GM13977 (cell line): ENCODE results near the gene SNX17.

Experiments
- DNase-seq: peaks from one replicate; pipeline ENCODE4 v3.0.0; 2012; ENCODE audit warnings: low spot score
- CTCF ChIP-seq: IDR thresholded peaks from 2 replicates; pipeline ENCODE4 v1.5.1; 2012; ENCODE audit warnings: mild to moderate bottlenecking, control low read depth; ENCODE audit not compliant: insufficient read depth; ENCODE audit errors: extremely low read depth, missing control alignments
- in situ Hi-C: fragments of 300-500 bp; cut with MboI; formaldehyde crosslinking; loops from one replicate; pipeline ENCODE4 v1.12.0; 2022; ENCODE audit warnings: low sequenced_read_pairs, low pct_unique_long_range_greater_than_20kb, mixed read lengths, inconsistent platforms; ENCODE audit not compliant: unreplicated experiment

Gene SNX17

DNA sequence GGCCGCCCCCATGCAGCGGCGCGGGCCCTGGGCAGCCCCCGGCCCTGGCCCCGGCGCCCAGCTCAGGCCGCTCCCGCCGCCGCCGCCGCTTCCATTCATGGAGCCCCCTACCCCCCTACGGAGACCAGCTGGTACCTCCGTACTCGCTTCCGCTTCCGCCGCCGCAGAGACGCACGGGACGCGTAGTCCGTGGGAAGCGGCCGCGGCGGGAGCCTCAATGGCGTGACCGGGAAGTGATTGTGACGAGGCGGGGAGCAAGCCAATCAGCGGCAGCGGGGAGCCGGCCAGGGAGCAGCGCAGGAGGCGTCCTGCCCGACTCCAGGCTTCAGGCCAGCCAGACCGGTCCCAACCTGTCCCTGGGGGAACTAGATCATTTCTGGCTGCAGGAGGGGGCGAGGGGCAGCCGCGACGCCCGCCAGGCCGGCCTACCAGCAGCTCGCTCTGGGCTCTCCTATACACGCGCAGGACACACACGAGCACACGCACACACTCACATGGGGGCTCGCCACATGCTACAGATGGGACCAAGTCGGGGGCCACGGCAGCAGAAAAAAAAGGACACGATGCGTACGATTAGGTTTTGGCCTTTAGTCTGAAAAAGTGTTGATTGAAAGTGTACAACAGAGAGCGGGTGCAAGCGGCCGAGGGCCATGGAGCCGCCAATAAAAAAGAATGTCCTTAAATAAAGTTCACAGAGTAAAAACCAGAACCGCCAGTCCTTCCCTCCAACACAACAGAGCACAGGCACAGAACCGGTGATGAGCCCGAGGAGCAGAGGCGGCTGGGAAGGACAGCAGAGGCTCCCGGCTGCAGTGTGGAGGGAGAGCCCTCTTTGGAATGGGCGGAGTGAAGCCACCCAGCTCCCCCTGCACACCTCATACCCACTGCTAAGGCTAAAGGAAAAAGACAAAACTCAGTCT, 10.5 kb downstream of the SNX17 start, which contains the start of gene ZNF513:
ZNF513 (minus strand) TSS at position 109 of the 920 bp plus-strand sequence. CDS start 208 bp downstream, outside the sequence.
- in situ Hi-C loops = no loop called here
- no peak for TF ChIP-seq CTCF
- peak; percentile 94 for DNase-seq

GRCh38 chr2:27381577-27382181, 11.3 kb downstream of the SNX17 start:
- in situ Hi-C loops = no loop called here
- TF ChIP-seq CTCF = no peak
- no peak for DNase-seq

- in situ Hi-C loops = no loop called here
- no peak for TF ChIP-seq CTCF
- no peak for DNase-seq
Measured at GRCh38 chr2:27390822-27391679, 20.6 kb downstream of the SNX17 start.

DNA sequence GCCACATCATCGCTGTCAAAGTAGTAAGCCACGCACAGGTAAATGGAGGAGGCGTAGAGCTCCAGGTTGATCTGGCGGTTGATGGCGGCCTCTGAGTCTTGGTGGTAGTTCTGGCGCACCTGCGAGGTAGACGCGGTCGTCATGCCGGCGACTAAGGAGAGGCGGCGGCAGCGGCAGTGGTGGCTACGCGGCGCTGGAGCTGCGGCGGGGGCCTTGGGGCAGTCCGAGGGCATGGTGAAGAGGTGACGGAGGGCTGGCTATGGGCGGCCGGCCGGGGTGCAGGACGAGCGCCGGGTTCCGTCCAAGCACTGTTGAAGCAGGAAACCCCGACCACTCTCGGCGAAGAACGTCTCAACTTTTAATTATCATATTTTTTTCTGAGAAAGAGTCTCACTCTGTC, 22.8 kb downstream of the SNX17 start:
- TF ChIP-seq CTCF = no peak
- DNase-seq = no peak
- in situ Hi-C loops = no loop called here

DNA sequence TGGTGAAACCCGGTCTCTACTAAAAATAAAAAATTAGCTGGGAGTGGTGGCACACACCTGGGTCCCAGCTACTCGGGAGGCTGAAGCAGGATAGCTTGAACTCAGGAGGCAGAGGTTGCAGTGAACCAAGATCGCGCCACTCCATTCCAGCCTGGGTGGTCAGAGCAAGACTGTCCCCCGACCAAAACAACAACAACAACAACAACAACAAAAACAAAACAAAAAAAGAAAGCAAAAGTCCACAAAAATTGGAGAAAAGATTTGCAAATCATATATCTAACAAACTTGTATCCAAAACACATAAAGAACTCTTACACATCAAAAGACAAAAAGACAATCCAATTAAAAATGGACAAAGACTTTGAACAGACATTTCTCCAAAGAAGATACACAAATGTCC, 28.5 kb downstream of the SNX17 start:
- no peak for DNase-seq
- in situ Hi-C loops = no loop called here
- no peak for TF ChIP-seq CTCF
